ENCODE data around the gene DDX53.

The DDX53 gene

DNA sequence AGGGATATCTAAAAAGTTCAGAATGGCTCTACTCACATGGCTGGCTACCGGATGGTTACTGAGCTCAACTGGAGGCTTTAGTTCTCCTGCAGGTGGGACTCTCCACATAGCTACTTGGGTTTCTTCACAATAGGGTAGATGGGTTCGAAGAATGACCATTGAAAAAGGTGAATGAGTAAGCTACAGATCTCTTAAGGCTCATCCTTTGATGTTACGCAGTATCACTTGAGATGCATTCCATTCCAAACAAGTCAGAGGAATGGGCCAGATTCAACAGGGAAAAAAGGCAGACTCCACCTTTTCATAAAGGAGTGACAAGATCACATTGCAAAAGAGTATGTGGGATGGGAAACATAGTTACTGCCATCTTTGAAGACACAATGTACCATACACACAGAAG is 52.6 kb downstream of the DDX53 start:
- WGBS, result 82% methylated on average over 3 of the region's 3 CpGs
- Histone ChIP-seq H3K27me3 (ENCODE audit: insufficient read depth, low read length) (no peaks in the 10 kb centered on the region), H3K9ac (ENCODE audit: low read depth, low read length) (no peak overlapping the region), H3K9me3 (ENCODE audit: insufficient read depth, low read depth, low read length) (no peaks in the 10 kb centered on the region), H3K4me1 (ENCODE audit: insufficient read depth, low read length) (no peaks in the 10 kb centered on the region), H3K36me3 (ENCODE audit: insufficient read depth, low read length) (no peaks in the 10 kb centered on the region), H3K4me3 (ENCODE audit: low read length) (no peak overlapping the region), H3K27ac (ENCODE audit: low read depth, low read length) (no peak overlapping the region)

Data from HUES64 (cell line).